Tibial artery (tissue), 4 donors: ENCODE measurements around the gene MARCHF4.
"Not testable (repeated sequence)": the region's sequence is repeated elsewhere in the genome, so short reads cannot be mapped to it uniquely, and the experiment has no call there.

Source experiments
- DNase-seq, 2 donors: peaks; one replicate each; pipeline ENCODE4 v3.0.0-alpha.2; 2019
- H3K27ac ChIP-seq, 2 donors: fragments of 200-600 bp; sonication (generic) in 1 of 2; 1 replicate in 1 of 2; 2 replicates in 1 of 2; pipeline ENCODE4 v1.5.1; 2018 to 2019; ENCODE audit warnings: mild to moderate bottlenecking in 1 of 2
- H3K27me3 ChIP-seq, 2 donors: fragments of 200-600 bp; sonication (generic) in 1 of 2; one replicate each; pipeline versions ENCODE4 v1.5.1 to v1.6.0; 2016 to 2019
- H3K36me3 ChIP-seq, 3 donors: fragments of 200-600 bp; sonication (generic) in 2 of 3; one replicate each; pipeline ENCODE4 v1.5.1; 2016 to 2019; ENCODE audit warnings: mild to moderate bottlenecking in 2 of 3
- H3K4me1 ChIP-seq, 4 donors: fragments of 200-600 bp; sonication (generic) in 2 of 4; 1 replicate in 3 of 4; 2 replicates in 1 of 4; pipeline ENCODE4 v1.5.1; 2016 to 2019
- H3K4me3 ChIP-seq, 2 donors: fragments of 200-600 bp; sonication (generic) in 1 of 2; 1 replicate in 1 of 2; 2 replicates in 1 of 2; pipeline ENCODE4 v1.5.1; 2018 to 2019; ENCODE audit warnings: mild to moderate bottlenecking in 2 of 2
- H3K9me3 ChIP-seq, 3 donors: fragments of 200-600 bp; sonication (generic) in 1 of 3; one replicate each; pipeline ENCODE4 v1.5.1; 2016 to 2019
- CTCF ChIP-seq, 2 experiments: fragments of 200-600 bp in 1 of 2; fragments of 450-650 bp in 1 of 2; IDR thresholded peaks; one replicate each; pipeline ENCODE4 v1.5.1; 2017 to 2019; ENCODE audit warnings: antibody characterized with exemption in 2 of 2, mild to moderate bottlenecking in 1 of 2, moderate library complexity in 1 of 2
- intact Hi-C: fragments of 100-400 bp; cut with DNase I; formaldehyde crosslinking; loops from one replicate; pipeline ENCODE4 v1.15.0; 2023; ENCODE audit warnings: low total_unique reads

Gene MARCHF4

GRCh38 chr2:216387262-216387661 is 15.0 kb upstream of the MARCHF4 start:
- intact Hi-C loops: no loop called here
- Histone ChIP-seq H3K4me3 (no peak overlapping the region), H3K27me3 (peaks cover 0 to 6% of the 10 kb centered on the region in 2 donors), H3K4me1 (no peaks in the 10 kb centered on the region), H3K9me3 (no peaks in the 10 kb centered on the region), H3K36me3 (no peaks in the 10 kb centered on the region), H3K27ac (no peak overlapping the region)
- no peak for TF ChIP-seq CTCF (IDR thresholded peaks at IDR 0.05)
- DNase-seq: no peak

GRCh38 chr2:216385478-216385877 is 13.2 kb upstream of the MARCHF4 start:
- Histone ChIP-seq H3K27ac (no peak overlapping the region), H3K4me3 (no peak overlapping the region), H3K9me3 (no peaks in the 10 kb centered on the region), H3K4me1 (no peaks in the 10 kb centered on the region), H3K27me3 (peaks cover 0 to 6% of the 10 kb centered on the region in 2 donors), H3K36me3 (no peaks in the 10 kb centered on the region)
- intact Hi-C loops: no loop called here
- TF ChIP-seq CTCF (IDR thresholded peaks at IDR 0.05): no peak
- no peak for DNase-seq

GRCh38 chr2:216384409-216384808 is 12.1 kb upstream of the MARCHF4 start:
- intact Hi-C loops: not testable (repeated sequence)

GRCh38 chr2:216379977-216380376 is 7.7 kb upstream of the MARCHF4 start:
- TF ChIP-seq CTCF (IDR thresholded peaks at IDR 0.05): no peak
- H3K36me3 ChIP-seq: no peaks in the 10 kb centered on the region
- no peak for DNase-seq
- intact Hi-C loops: no loop called here
- no peak overlapping the region for H3K4me3 ChIP-seq
- no peaks in the 10 kb centered on the region for H3K9me3 ChIP-seq
- H3K27me3 ChIP-seq: no peaks in the 10 kb centered on the region
- H3K4me1 ChIP-seq: no peaks in the 10 kb centered on the region
- H3K27ac ChIP-seq: no peak overlapping the region

More at GRCh38 chr2:216384409-216384808, 12.1 kb upstream of the MARCHF4 start:
- not testable (repeated sequence) for DNase-seq, H3K36me3 ChIP-seq, H3K4me3 ChIP-seq, H3K9me3 ChIP-seq, H3K27ac ChIP-seq, H3K27me3 ChIP-seq, H3K4me1 ChIP-seq

GRCh38 chr2:216375286-216375685 is 3.0 kb upstream of the MARCHF4 start:
- H3K9me3 ChIP-seq: no peaks in the 10 kb centered on the region
- DNase-seq: no peak
- no peak overlapping the region for H3K27ac ChIP-seq
- H3K4me1 ChIP-seq: peaks cover 0 to 21% (median 14%) of the 10 kb centered on the region in 4 donors
- no peaks in the 10 kb centered on the region for H3K36me3 ChIP-seq
- intact Hi-C loops: no loop called here
- TF ChIP-seq CTCF (IDR thresholded peaks at IDR 0.05): no peak
- peaks cover 0 to 24% of the 10 kb centered on the region in 2 donors for H3K27me3 ChIP-seq
- no peak overlapping the region for H3K4me3 ChIP-seq

- DNase-seq: no peak
- intact Hi-C loops: no loop called here
- no peaks in the 10 kb centered on the region for H3K36me3 ChIP-seq
- H3K27ac ChIP-seq: no peak overlapping the region
- peaks cover 0 to 21% (median 14%) of the 10 kb centered on the region in 4 donors for H3K4me1 ChIP-seq
- H3K4me3 ChIP-seq: no peak overlapping the region
- H3K9me3 ChIP-seq: no peaks in the 10 kb centered on the region
- no peak for TF ChIP-seq CTCF (IDR thresholded peaks at IDR 0.05)
- H3K27me3 ChIP-seq: peaks cover 0 to 35% of the 10 kb centered on the region in 2 donors
These were observed 1.6 kb upstream of the MARCHF4 start for GRCh38 chr2:216373896-216374295.
